GM18526 (cell line): ENCODE results near the gene SIPA1L3.

ENCODE experiments used
- POLR2A ChIP-seq: IDR thresholded peaks from 3 replicates; pipeline ENCODE4 v1.6.1; 2011; ENCODE audit not compliant: insufficient read length; ENCODE audit errors: extremely low read depth

The SIPA1L3 gene

GRCh38 chr19:38163419-38164290 is 256.6 kb downstream of the SIPA1L3 start:
- TF ChIP-seq POLR2A: no peak

- no peak for TF ChIP-seq POLR2A
These were observed 257.5 kb downstream of the SIPA1L3 start for GRCh38 chr19:38164526-38164925.

- no peak for TF ChIP-seq POLR2A
These were observed 258.3 kb downstream of the SIPA1L3 start for GRCh38 chr19:38165335-38165734.

GRCh38 chr19:38168637-38169036 is 261.6 kb downstream of the SIPA1L3 start:
- no peak for TF ChIP-seq POLR2A

- no peak for TF ChIP-seq POLR2A
These were observed 263.3 kb downstream of the SIPA1L3 start for GRCh38 chr19:38170334-38170733.

- no peak for TF ChIP-seq POLR2A
These were observed 265.0 kb downstream of the SIPA1L3 start for GRCh38 chr19:38172001-38172400.

- no peak for TF ChIP-seq POLR2A
These were observed 266.5 kb downstream of the SIPA1L3 start for GRCh38 chr19:38173291-38174041.

- no peak for TF ChIP-seq POLR2A
These were observed 268.4 kb downstream of the SIPA1L3 start for GRCh38 chr19:38175422-38175821.

- no peak for TF ChIP-seq POLR2A
These were observed 273.1 kb downstream of the SIPA1L3 start for GRCh38 chr19:38180071-38180470.

GRCh38 chr19:38182536-38183210 is 275.7 kb downstream of the SIPA1L3 start:
- TF ChIP-seq POLR2A: no peak

- TF ChIP-seq POLR2A: no peak
These were observed 276.4 kb downstream of the SIPA1L3 start for GRCh38 chr19:38183251-38183897.

- TF ChIP-seq POLR2A: no peak
These were observed 277.8 kb downstream of the SIPA1L3 start for GRCh38 chr19:38184815-38185214.

GRCh38 chr19:38185562-38185961 is 278.6 kb downstream of the SIPA1L3 start:
- TF ChIP-seq POLR2A: no peak

- no peak for TF ChIP-seq POLR2A
These were observed 283.1 kb downstream of the SIPA1L3 start for GRCh38 chr19:38190061-38190460.

- TF ChIP-seq POLR2A: no peak
These were observed 283.8 kb downstream of the SIPA1L3 start for GRCh38 chr19:38190793-38191192.

- TF ChIP-seq POLR2A: no peak
These were observed 284.7 kb downstream of the SIPA1L3 start for GRCh38 chr19:38191747-38192146.

GRCh38 chr19:38193445-38193844 is 286.4 kb downstream of the SIPA1L3 start:
- TF ChIP-seq POLR2A: no peak
